Measurements from ENCODE around the gene SP140. TPM values are rescaled to one million over a fixed set of nuclear protein-coding genes. Genes with fewer than 3 reads are reported as not detected.
A peak's percentile ranks its signal among the peaks of the same experiment; 100 is the strongest.

The SP140 gene
- total and polyA plus RNA-seq, 2 of the 13 experiments (the other 11 are each of a cell fraction or from before 2014, with no cell fraction given): 0.57 to 0.80 TPM

GRCh38 chr2:230326453-230327417, 101.2 kb downstream of the SP140 start, which contains the start of gene SP140L (continued):
- TF ChIP-seq ZNF292 (CRISPR knock-in tag; IDR thresholded peaks at IDR 0.05; ENCODE audit: borderline replicate concordance, low read depth) (peak; percentile 93), HDAC6 (IDR thresholded peaks at IDR 0.05; ENCODE audit: low read depth, low read length) (no peak), ZNF703 (CRISPR knock-in tag; IDR thresholded peaks at IDR 0.05; ENCODE audit: borderline replicate concordance) (no peak), ZFP90 (CRISPR knock-in tag; IDR thresholded peaks at IDR 0.05; ENCODE audit: borderline replicate concordance) (peak; percentile 77; the same call in 1 of the 2 replicates), SRF (IDR thresholded peaks at IDR 0.05; ENCODE audit: low read depth, low read length) (peak; percentile 95), SAP130 (CRISPR knock-in tag; IDR thresholded peaks at IDR 0.05; ENCODE audit: low read depth) (peak; percentile 98), DR1 (CRISPR knock-in tag; IDR thresholded peaks at IDR 0.05) (peak; percentile 51; the same call in 1 of the 2 replicates), ZNF800 (CRISPR knock-in tag; IDR thresholded peaks at IDR 0.05) (0 out of 2 replicates have a peak, but pooled peaks have one; percentile 51), HNF4A (CRISPR knock-in tag; IDR thresholded peaks at IDR 0.05) (peak; percentile 29), KLF6 (CRISPR knock-in tag; IDR thresholded peaks at IDR 0.05) (peak; percentile 43; the same call in 1 of the 2 replicates), TSC22D2 (CRISPR knock-in tag; IDR thresholded peaks at IDR 0.05; ENCODE audit: borderline replicate concordance) (peak; percentile 54; the same call in 1 of the 2 replicates), ZNF569 (CRISPR knock-in tag; IDR thresholded peaks at IDR 0.05; ENCODE audit: borderline replicate concordance) (no peak), HMGXB4 (CRISPR knock-in tag; IDR thresholded peaks at IDR 0.05; ENCODE audit: borderline replicate concordance in 1 of 2, low read depth in 1 of 2) (peak; percentile 51 to 59; a peak in 2 of 4 replicates), ISL2 (CRISPR knock-in tag; IDR thresholded peaks at IDR 0.05) (peak; percentile 24; the same call in 1 of the 2 replicates), KLF12 (CRISPR knock-in tag; IDR thresholded peaks at IDR 0.05; ENCODE audit: borderline replicate concordance) (peak; percentile 46; the same call in 1 of the 2 replicates), TARDBP (CRISPR knock-in tag; IDR thresholded peaks at IDR 0.05) (peak; percentile 82; the same call in 1 of the 2 replicates), ZSCAN9 (CRISPR knock-in tag; IDR thresholded peaks at IDR 0.05; ENCODE audit: borderline replicate concordance) (peak; percentile 69), NFKB2 (CRISPR knock-in tag; IDR thresholded peaks at IDR 0.05; ENCODE audit: borderline replicate concordance) (peak; percentile 91; the same call in 1 of the 2 replicates)
- TF ChIP-seq, protein P1, sequence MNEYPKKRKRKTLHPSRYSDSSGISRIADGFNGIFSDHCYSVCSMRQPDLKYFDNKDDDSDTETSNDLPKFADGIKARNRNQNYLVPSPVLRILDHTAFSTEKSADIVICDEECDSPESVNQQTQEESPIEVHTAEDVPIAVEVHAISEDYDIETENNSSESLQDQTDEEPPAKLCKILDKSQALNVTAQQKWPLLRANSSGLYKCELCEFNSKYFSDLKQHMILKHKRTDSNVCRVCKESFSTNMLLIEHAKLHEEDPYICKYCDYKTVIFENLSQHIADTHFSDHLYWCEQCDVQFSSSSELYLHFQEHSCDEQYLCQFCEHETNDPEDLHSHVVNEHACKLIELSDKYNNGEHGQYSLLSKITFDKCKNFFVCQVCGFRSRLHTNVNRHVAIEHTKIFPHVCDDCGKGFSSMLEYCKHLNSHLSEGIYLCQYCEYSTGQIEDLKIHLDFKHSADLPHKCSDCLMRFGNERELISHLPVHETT (CRISPR knock-in tag; conservative IDR thresholded peaks at IDR 0.05): 0 out of 2 replicates have a peak, but pooled peaks have one; percentile 43
- TF ChIP-seq, protein P2, sequence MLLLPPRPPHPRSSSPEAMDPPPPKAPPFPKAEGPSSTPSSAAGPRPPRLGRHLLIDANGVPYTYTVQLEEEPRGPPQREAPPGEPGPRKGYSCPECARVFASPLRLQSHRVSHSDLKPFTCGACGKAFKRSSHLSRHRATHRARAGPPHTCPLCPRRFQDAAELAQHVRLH (CRISPR knock-in tag; IDR thresholded peaks at IDR 0.05; ENCODE audit: borderline replicate concordance, low read depth): peak; percentile 77; the same call in 1 of the 2 replicates
- TF ChIP-seq, protein P3, sequence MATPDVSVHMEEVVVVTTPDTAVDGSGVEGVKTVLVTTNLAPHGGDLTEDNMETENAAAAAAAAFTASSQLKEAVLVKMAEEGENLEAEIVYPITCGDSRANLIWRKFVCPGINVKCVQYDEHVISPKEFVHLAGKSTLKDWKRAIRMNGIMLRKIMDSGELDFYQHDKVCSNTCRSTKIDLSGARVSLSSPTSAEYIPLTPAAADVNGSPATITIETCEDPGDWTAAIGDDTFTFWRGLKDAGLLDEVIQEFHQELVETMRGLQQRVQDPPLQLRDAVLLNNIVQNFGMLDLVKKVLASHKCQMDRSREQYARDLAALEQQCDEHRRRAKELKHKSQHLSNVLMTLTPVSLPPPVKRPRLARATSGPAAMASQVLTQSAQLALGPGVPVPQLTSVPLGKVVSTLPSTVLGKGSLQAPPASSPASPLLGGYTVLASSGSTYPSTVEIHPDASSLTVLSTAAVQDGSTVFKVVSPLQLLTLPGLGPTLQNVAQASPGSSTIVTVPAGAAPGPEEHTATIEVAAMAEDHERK (CRISPR knock-in tag; IDR thresholded peaks at IDR 0.05; ENCODE audit: low read depth): no peak
